Upper lobe of left lung (tissue), 4 donors: Measurements from ENCODE around the gene PCDHA7.
"Not testable (repeated sequence)": the region's sequence is repeated elsewhere in the genome, so short reads cannot be mapped to it uniquely, and the experiment has no call there.

Source experiments
- POLR2A ChIP-seq, 4 donors: fragments of 450-650 bp; IDR thresholded peaks; one replicate each; pipeline ENCODE4 v1.5.1; 2016 to 2017; ENCODE audit warnings: antibody characterized with exemption in 4 of 4, mild to moderate bottlenecking in 2 of 4
- POLR2AphosphoS5 ChIP-seq, 2 donors: sonication (generic); formaldehyde crosslinking; IDR thresholded peaks; one replicate each; pipeline ENCODE4 v1.5.1; 2017; ENCODE audit warnings: antibody characterized with exemption in 2 of 2
- TF ChIP-seq, protein P1 (sequence below), 6 experiments: fragments of 450-650 bp in 4 of 6; fragments of 200-600 bp in 2 of 6; sonication (generic) in 2 of 6; IDR thresholded peaks; one replicate each; pipeline ENCODE4 v1.5.1; 2016 to 2019; ENCODE audit warnings: antibody characterized with exemption in 6 of 6

DNA sequence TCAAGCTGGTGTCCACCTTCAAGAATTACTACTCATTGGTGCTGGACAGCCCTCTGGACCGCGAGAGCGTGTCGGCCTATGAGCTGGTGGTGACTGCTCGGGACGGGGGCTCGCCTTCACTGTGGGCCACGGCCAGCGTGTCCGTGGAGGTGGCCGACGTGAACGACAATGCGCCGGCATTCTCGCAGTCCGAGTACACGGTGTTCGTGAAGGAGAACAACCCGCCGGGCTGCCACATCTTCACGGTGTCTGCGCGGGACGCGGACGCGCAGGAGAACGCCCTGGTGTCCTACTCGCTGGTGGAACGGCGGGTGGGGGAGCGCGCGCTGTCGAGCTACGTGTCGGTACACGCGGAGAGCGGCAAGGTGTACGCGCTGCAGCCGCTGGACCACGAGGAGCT, 31.7 kb upstream of the PCDHA7 start:
- not testable (repeated sequence) for TF ChIP-seq POLR2AphosphoS5, POLR2A (IDR thresholded peaks at IDR 0.05)
- TF ChIP-seq, protein P1, sequence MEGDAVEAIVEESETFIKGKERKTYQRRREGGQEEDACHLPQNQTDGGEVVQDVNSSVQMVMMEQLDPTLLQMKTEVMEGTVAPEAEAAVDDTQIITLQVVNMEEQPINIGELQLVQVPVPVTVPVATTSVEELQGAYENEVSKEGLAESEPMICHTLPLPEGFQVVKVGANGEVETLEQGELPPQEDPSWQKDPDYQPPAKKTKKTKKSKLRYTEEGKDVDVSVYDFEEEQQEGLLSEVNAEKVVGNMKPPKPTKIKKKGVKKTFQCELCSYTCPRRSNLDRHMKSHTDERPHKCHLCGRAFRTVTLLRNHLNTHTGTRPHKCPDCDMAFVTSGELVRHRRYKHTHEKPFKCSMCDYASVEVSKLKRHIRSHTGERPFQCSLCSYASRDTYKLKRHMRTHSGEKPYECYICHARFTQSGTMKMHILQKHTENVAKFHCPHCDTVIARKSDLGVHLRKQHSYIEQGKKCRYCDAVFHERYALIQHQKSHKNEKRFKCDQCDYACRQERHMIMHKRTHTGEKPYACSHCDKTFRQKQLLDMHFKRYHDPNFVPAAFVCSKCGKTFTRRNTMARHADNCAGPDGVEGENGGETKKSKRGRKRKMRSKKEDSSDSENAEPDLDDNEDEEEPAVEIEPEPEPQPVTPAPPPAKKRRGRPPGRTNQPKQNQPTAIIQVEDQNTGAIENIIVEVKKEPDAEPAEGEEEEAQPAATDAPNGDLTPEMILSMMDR (IDR thresholded peaks at IDR 0.05): not testable (repeated sequence)
